PC-9 (cell line): ENCODE results near the gene KCTD13. TPM values are rescaled to one million over a fixed set of nuclear protein-coding genes. Genes with fewer than 3 reads are reported as not detected.

ENCODE experiments used
- BruUV-seq: library from RNA; stranded (reverse); fragments of 400-500 nt; replicated peaks from 2 replicates; lab custom pipeline; 2021; lab: Mats Ljungman, UMichigan
- CTCF ChIA-PET: fragments of 300-600 bp; sonication (Branson Sonifier 250); formaldehyde crosslinking; loops from one replicate; lab custom pipeline; 2022; ENCODE audit warnings: antibody characterized with exemption; lab: Charles Lee
- POLR2A ChIA-PET: fragments of 300-600 bp; sonication (Branson Sonifier 250); formaldehyde crosslinking; loops from one replicate; lab custom pipeline; 2022; ENCODE audit warnings: antibody characterized with exemption; ENCODE audit not compliant: unreplicated experiment; lab: Charles Lee
- DNase-seq, 2 experiments: peaks; one replicate each; pipeline versions ENCODE4 v3.0.0 to v3.0.0-alpha.2; 2015 to 2022; ENCODE audit warnings: mixed read lengths in 1 of 2
- H2AFZ ChIP-seq: fragments of 200-600 bp; sonication (generic); 2 replicates; pipeline ENCODE4 v1.8.1; 2017; ENCODE audit warnings: antibody characterized with exemption
- H3F3A ChIP-seq: fragments of 200-600 bp; sonication (generic); 2 replicates; pipeline ENCODE4 v1.8.1; 2017; ENCODE audit warnings: antibody characterized with exemption, mild to moderate bottlenecking, low read depth; ENCODE audit not compliant: insufficient read depth
- H3K27ac ChIP-seq: fragments of 200-600 bp; sonication (generic); 2 replicates; pipeline ENCODE4 v1.6.1; 2016; ENCODE audit warnings: mixed run types
- H3K27me3 ChIP-seq: fragments of 200-600 bp; sonication (generic); 2 replicates; pipeline ENCODE4 v1.6.1; 2016; ENCODE audit warnings: low read depth, mixed run types; ENCODE audit not compliant: insufficient read depth
- H3K36me3 ChIP-seq: fragments of 200-600 bp; sonication (generic); 2 replicates; pipeline ENCODE4 v1.6.1; 2016; ENCODE audit warnings: low read depth, mixed run types
- H3K4me1 ChIP-seq: fragments of 200-600 bp; sonication (generic); replicated peaks from 2 replicates; pipeline ENCODE4 v1.6.1; 2016; ENCODE audit warnings: mixed run types; ENCODE audit not compliant: insufficient read depth
- H3K4me2 ChIP-seq: fragments of 200-600 bp; sonication (generic); 2 replicates; pipeline ENCODE4 v1.6.1; 2017; ENCODE audit warnings: mixed run types
- H3K4me3 ChIP-seq: fragments of 200-600 bp; sonication (generic); 2 replicates; pipeline ENCODE4 v1.6.1; 2016; ENCODE audit warnings: mixed run types
- H3K79me2 ChIP-seq: fragments of 200-600 bp; sonication (generic); 2 replicates; pipeline ENCODE4 v1.6.1; 2017; ENCODE audit warnings: low read depth, mixed run types
- H3K9me2 ChIP-seq: fragments of 200-600 bp; sonication (generic); 2 replicates; pipeline ENCODE4 v1.8.1; 2017; ENCODE audit warnings: mild to moderate bottlenecking; ENCODE audit not compliant: insufficient read depth
- H3K9me3 ChIP-seq: fragments of 200-600 bp; sonication (generic); 2 replicates; pipeline ENCODE4 v1.8.1; 2016; ENCODE audit warnings: low read depth; ENCODE audit not compliant: insufficient read depth
- H4K20me1 ChIP-seq: fragments of 200-600 bp; sonication (generic); 2 replicates; pipeline ENCODE4 v1.8.1; 2017; ENCODE audit not compliant: insufficient read depth
- CTCF ChIP-seq: fragments of 200-600 bp; sonication (generic); conservative IDR thresholded peaks from 2 replicates; pipeline ENCODE4 v1.6.1; 2017; ENCODE audit warnings: mixed run types, antibody characterized with exemption, mild to moderate bottlenecking, moderate library complexity
- EZH2 ChIP-seq: fragments of 200-600 bp; sonication (generic); IDR thresholded peaks from 2 replicates; pipeline ENCODE4 v1.8.0; 2017; ENCODE audit warnings: antibody characterized with exemption, low read depth
- intact Hi-C: fragments of 100-400 bp; cut with micrococcal nuclease; formaldehyde crosslinking; loops from one replicate; pipeline ENCODE4 v1.10.0; 2022; ENCODE audit not compliant: unreplicated experiment
- total RNA-seq: library from RNA; stranded (reverse); gene quantifications from 2 replicates; pipeline ENCODE4 v1.2.3, GENCODE V29; 2021

The KCTD13 gene
- total RNA-seq, 1 experiment from 2014 or later: 52.7 TPM

- H3K9me3 ChIP-seq: no peaks in the 10 kb centered on the region
- H4K20me1 ChIP-seq: no peaks in the 10 kb centered on the region; the same call in 1 of the 2 replicates
- peak overlapping the region; percentile 84 for H3K4me3 ChIP-seq
- peak overlapping the region; percentile 46 for H3K27ac ChIP-seq
- peak overlapping the region; percentile 99 for H3K4me2 ChIP-seq
- intact Hi-C loops: loop anchor here (1.0 to 5.0 kb wide), 4 partner anchors 18 to 71 kb away; partner anchors contain the start of genes HIRIP3, INO80E and TAOK2
- BruUV-seq: no TSS peak
- H3K79me2 ChIP-seq: peaks cover 38% of the 10 kb centered on the region
- no peak for DNase-seq
- H3F3A ChIP-seq: peaks cover 19% of the 10 kb centered on the region; the same call in 1 of the 2 replicates
- no peaks in the 10 kb centered on the region for H3K9me2 ChIP-seq
- no peaks in the 10 kb centered on the region for H3K27me3 ChIP-seq
- ChIA-PET CTCF (interaction anchor here (0.5 to 1.0 kb wide), 5 partner anchors 17 to 920 kb away, joined by 3 to 9 read pairs (median 4); no protein-coding TSS in a partner anchor), POLR2A (interaction anchor here (0.5 to 1.7 kb wide), 5 partner anchors 47 to 1402 kb away, joined by 3 to 22 read pairs (median 10); partner anchors contain the start of gene TAOK2)
- peaks cover 23% of the 10 kb centered on the region for H3K4me1 ChIP-seq
- H2AFZ ChIP-seq: peak overlapping the region; percentile 97
- 0 out of 2 replicates have a peak, but pooled peaks cover 4% of the 10 kb centered on the region for H3K36me3 ChIP-seq
- no peak for TF ChIP-seq EZH2
- TF ChIP-seq CTCF: no peak
Observed at GRCh38 chr16:29926711-29927052, 656 bp upstream of the KCTD13 start.

- peak overlapping the region; percentile 99 for H3K4me2 ChIP-seq
- DNase-seq: no peak
- H3K9me3 ChIP-seq: no peaks in the 10 kb centered on the region
- H3K4me1 ChIP-seq: peaks cover 23% of the 10 kb centered on the region
- no peak overlapping the region; the same call in 1 of the 2 replicates for H3K27ac ChIP-seq
- H4K20me1 ChIP-seq: peaks cover under 1% of the 10 kb centered on the region; the same call in 1 of the 2 replicates
- H3K4me3 ChIP-seq: peak overlapping the region; percentile 84
- H2AFZ ChIP-seq: peak overlapping the region; percentile 97
- no peaks in the 10 kb centered on the region for H3K27me3 ChIP-seq
- BruUV-seq: TSS peak; percentile 48
- ChIA-PET POLR2A (interaction anchor here (1.7 kb wide), 1 partner anchor 49 kb away, joined by 22 read pairs; the partner anchor contains the start of gene TAOK2), CTCF (interaction anchor here (0.5 to 1.0 kb wide), 3 partner anchors 19 to 75 kb away, joined by 3 to 14 read pairs (median 4); no protein-coding TSS in a partner anchor)
- H3K79me2 ChIP-seq: peaks cover 41% of the 10 kb centered on the region
- TF ChIP-seq EZH2: no peak
- no peak for TF ChIP-seq CTCF
- H3K9me2 ChIP-seq: no peaks in the 10 kb centered on the region
- intact Hi-C loops: loop anchor here (5.0 kb wide), 1 partner anchor 72 kb away; the partner anchor contains the start of genes HIRIP3 and INO80E
- H3K36me3 ChIP-seq: 0 out of 2 replicates have a peak, but pooled peaks cover 8% of the 10 kb centered on the region
- H3F3A ChIP-seq: peaks cover 22% of the 10 kb centered on the region; the same call in 1 of the 2 replicates
Observed at GRCh38 chr16:29925105-29925756, 795 bp downstream of the KCTD13 start.

GRCh38 chr16:29922986-29923501 is 3.0 kb downstream of the KCTD13 start:
- no peak overlapping the region for H3K4me2 ChIP-seq
- no TSS peak for BruUV-seq
- H3F3A ChIP-seq: peaks cover 22% of the 10 kb centered on the region; the same call in 1 of the 2 replicates
- TF ChIP-seq CTCF: no peak
- TF ChIP-seq EZH2: no peak
- no peak overlapping the region for H2AFZ ChIP-seq
- no peak for DNase-seq
- CTCF ChIA-PET: interaction anchor here (0.6 kb wide), 1 partner anchor 164 kb away, joined by 4 read pairs; no protein-coding TSS in a partner anchor
- intact Hi-C loops: no loop called here
- H3K4me1 ChIP-seq: peaks cover 23% of the 10 kb centered on the region
- H3K4me3 ChIP-seq: no peak overlapping the region
- POLR2A ChIA-PET: no interaction called here
- H3K9me2 ChIP-seq: no peaks in the 10 kb centered on the region
- H3K36me3 ChIP-seq: peaks cover 22% of the 10 kb centered on the region; the same call in 1 of the 2 replicates
- no peak overlapping the region for H3K27ac ChIP-seq
- H3K79me2 ChIP-seq: peaks cover 41% of the 10 kb centered on the region
- H3K27me3 ChIP-seq: no peaks in the 10 kb centered on the region
- peaks cover 5% of the 10 kb centered on the region; the same call in 1 of the 2 replicates for H4K20me1 ChIP-seq
- H3K9me3 ChIP-seq: no peaks in the 10 kb centered on the region
